HG02610 (cell line): ENCODE data around the gene TTC21A.
"Not testable (repeated sequence)": the region's sequence is repeated elsewhere in the genome, so short reads cannot be mapped to it uniquely, and the experiment has no call there.

Experiments used
- ATAC-seq: cut with Tn5 transposase; IDR thresholded peaks from one replicate; pipeline ENCODE4 v1.9.1; 2021; ENCODE audit warnings: mild to moderate bottlenecking, moderate library complexity; ENCODE audit not compliant: unreplicated experiment

TTC21A gene

GRCh38 chr3:39149498-39150147, 42.1 kb downstream of the TTC21A start:
- no peak for ATAC-seq

- no peak for ATAC-seq
Measured at GRCh38 chr3:39150148-39150802, 42.8 kb downstream of the TTC21A start.

GRCh38 chr3:39150803-39151631, 43.5 kb downstream of the TTC21A start:
- no peak for ATAC-seq

- no peak for ATAC-seq
Measured at GRCh38 chr3:39153977-39154279, 46.4 kb downstream of the TTC21A start.

GRCh38 chr3:39154280-39155021, 47.0 kb downstream of the TTC21A start:
- ATAC-seq = no peak

GRCh38 chr3:39156421-39156820, 48.9 kb downstream of the TTC21A start:
- ATAC-seq = no peak

- no peak for ATAC-seq
Measured at GRCh38 chr3:39157359-39157758, 49.9 kb downstream of the TTC21A start.

- ATAC-seq = no peak
Measured at GRCh38 chr3:39158148-39158715, 50.8 kb downstream of the TTC21A start.

- no peak for ATAC-seq
Measured at GRCh38 chr3:39164414-39164813, 56.9 kb downstream of the TTC21A start.

- ATAC-seq = no peak
Measured at GRCh38 chr3:39165518-39165917, 58.0 kb downstream of the TTC21A start.

- ATAC-seq = no peak
Measured at GRCh38 chr3:39166134-39166710, 58.7 kb downstream of the TTC21A start.

- ATAC-seq = no peak
Measured at GRCh38 chr3:39166932-39167532, 59.6 kb downstream of the TTC21A start.

- ATAC-seq = no peak
Measured at GRCh38 chr3:39168156-39168780, 60.8 kb downstream of the TTC21A start.

- ATAC-seq = no peak
Measured at GRCh38 chr3:39169712-39170111, 62.2 kb downstream of the TTC21A start.

- ATAC-seq = no peak
Measured at GRCh38 chr3:39170461-39170860, 63.0 kb downstream of the TTC21A start.

- not testable (repeated sequence) for ATAC-seq
Measured at GRCh38 chr3:39170877-39171276, 63.4 kb downstream of the TTC21A start.

GRCh38 chr3:39171860-39172259, 64.4 kb downstream of the TTC21A start:
- no peak for ATAC-seq

GRCh38 chr3:39173318-39174125, 66.0 kb downstream of the TTC21A start:
- ATAC-seq = no peak
